ENCODE results near the gene FTCDNL1. TPM values are rescaled to one million over a fixed set of nuclear protein-coding genes. Genes with fewer than 3 reads are reported as not detected.

Gene FTCDNL1
- total RNA-seq, 1 donor = 4.7 TPM

DNA sequence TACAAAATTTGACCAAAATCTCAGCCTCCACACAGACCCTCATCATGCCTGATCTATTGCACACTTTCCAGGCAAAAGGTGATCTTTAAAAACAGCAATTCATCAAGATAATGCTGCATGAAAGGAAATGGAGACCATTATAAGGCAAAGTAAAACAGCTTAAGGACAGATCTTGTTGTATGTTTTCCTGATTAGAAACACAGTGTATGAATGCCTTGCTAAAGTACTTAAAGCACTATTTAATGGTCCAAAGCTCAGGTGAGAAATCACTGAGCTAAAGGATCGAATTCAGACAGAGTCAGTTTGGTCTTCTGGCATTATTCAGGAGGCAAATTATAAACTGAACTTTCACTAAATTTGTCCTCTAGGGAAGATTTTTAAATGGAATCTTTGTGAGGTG is 18.7 kb upstream of the FTCDNL1 start:
- DNase-seq (ENCODE audit: insufficient read length, low spot score, missing footprints) = no peak
- Histone ChIP-seq H2AFZ (ENCODE audit: low read length) (no peak overlapping the region), H3K27me3 (ENCODE audit: insufficient read depth, low read length) (no peaks in the 10 kb centered on the region), H3K4me3 (ENCODE audit: insufficient read depth, low read length) (no peak overlapping the region), H3K9me3 (ENCODE audit: low read depth, low read length) (peaks cover 2% of the 10 kb centered on the region), H3K4me2 (ENCODE audit: insufficient read depth, low read length) (no peak overlapping the region), H3K79me2 (ENCODE audit: insufficient read depth, low read length) (no peaks in the 10 kb centered on the region), H3K27ac (ENCODE audit: low read depth, low read length) (no peak overlapping the region), H3K36me3 (ENCODE audit: insufficient read depth, low read length) (no peaks in the 10 kb centered on the region), H3K4me1 (ENCODE audit: insufficient read depth, low read length) (no peaks in the 10 kb centered on the region), H4K20me1 (ENCODE audit: insufficient read depth, low read length) (no peaks in the 10 kb centered on the region)
- TF ChIP-seq, protein P1, sequence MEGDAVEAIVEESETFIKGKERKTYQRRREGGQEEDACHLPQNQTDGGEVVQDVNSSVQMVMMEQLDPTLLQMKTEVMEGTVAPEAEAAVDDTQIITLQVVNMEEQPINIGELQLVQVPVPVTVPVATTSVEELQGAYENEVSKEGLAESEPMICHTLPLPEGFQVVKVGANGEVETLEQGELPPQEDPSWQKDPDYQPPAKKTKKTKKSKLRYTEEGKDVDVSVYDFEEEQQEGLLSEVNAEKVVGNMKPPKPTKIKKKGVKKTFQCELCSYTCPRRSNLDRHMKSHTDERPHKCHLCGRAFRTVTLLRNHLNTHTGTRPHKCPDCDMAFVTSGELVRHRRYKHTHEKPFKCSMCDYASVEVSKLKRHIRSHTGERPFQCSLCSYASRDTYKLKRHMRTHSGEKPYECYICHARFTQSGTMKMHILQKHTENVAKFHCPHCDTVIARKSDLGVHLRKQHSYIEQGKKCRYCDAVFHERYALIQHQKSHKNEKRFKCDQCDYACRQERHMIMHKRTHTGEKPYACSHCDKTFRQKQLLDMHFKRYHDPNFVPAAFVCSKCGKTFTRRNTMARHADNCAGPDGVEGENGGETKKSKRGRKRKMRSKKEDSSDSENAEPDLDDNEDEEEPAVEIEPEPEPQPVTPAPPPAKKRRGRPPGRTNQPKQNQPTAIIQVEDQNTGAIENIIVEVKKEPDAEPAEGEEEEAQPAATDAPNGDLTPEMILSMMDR (IDR thresholded peaks at IDR 0.05; ENCODE audit: extremely low read depth, low read depth, low read length) = no peak

DNA sequence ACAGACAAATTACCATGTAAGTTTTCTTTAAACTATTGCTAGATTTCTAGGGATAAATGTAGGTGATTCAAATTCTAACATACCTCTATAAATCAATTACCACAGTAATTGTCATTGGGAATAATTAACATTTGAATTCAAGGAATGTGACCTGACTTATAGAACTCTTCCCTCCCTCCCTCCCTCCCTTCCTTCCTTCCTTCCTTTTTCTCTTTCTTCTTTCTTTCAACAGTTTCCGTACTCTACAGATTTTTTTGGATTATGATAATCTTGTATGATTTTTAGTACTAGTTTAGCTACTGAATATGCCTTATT is 18.2 kb upstream of the FTCDNL1 start:
- H3K27ac ChIP-seq (ENCODE audit: low read depth, low read length) = no peak overlapping the region
- TF ChIP-seq, protein P1 (IDR thresholded peaks at IDR 0.05; ENCODE audit: extremely low read depth, low read depth, low read length) = no peak
- no peak for DNase-seq (ENCODE audit: insufficient read length, low spot score, missing footprints)

DNA sequence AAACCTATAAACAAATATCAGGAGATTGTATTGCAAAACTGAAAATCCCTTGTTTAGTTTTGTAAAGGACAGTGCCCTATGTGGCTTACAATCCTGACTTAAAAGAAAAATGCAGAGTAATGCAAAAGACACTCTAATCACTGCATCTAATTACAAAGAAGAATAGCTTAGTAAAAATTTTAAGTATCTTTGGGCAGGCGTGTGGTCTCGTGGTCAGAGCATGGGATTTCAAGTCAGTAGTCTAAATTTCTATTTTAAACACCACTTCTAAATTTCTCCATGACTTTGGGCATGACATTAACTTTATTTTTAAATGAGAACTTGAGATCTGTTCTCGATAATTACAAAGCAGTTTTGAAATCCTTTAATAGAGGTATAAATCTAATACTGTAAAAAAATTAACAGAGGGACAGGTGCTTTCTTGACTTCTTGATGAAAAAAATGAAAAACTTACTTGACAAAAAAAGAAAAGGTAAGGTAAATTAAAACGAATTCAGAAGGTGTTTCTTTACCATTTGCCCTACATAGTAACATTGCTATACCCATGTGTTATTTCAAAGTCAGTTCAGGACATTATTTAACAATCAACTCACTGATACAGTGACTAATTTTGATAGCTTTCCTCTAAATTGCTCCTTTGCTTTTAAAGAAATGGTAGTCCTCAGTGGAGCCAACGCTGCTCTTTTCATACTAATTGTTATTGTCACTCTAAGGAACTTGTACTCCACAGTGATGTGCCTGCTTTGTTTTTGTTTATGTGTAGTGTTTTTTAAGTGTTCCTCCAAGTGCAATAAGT is 17.6 kb upstream of the FTCDNL1 start:
- H2AFZ ChIP-seq (ENCODE audit: low read length) = no peak overlapping the region
- no peak overlapping the region for H3K4me2 ChIP-seq (ENCODE audit: insufficient read depth, low read length)
- no peak for DNase-seq (ENCODE audit: insufficient read length, low spot score, missing footprints)
- no peaks in the 10 kb centered on the region for H3K4me1 ChIP-seq (ENCODE audit: insufficient read depth, low read length)
- H3K9me3 ChIP-seq (ENCODE audit: low read depth, low read length) = no peaks in the 10 kb centered on the region
- no peak overlapping the region for H3K4me3 ChIP-seq (ENCODE audit: insufficient read depth, low read length)
- no peaks in the 10 kb centered on the region for H3K36me3 ChIP-seq (ENCODE audit: insufficient read depth, low read length)
- H3K27me3 ChIP-seq (ENCODE audit: insufficient read depth, low read length) = no peaks in the 10 kb centered on the region
- no peaks in the 10 kb centered on the region for H4K20me1 ChIP-seq (ENCODE audit: insufficient read depth, low read length)
- no peak overlapping the region for H3K27ac ChIP-seq (ENCODE audit: low read depth, low read length)
- TF ChIP-seq, protein P1 (IDR thresholded peaks at IDR 0.05; ENCODE audit: extremely low read depth, low read depth, low read length) = no peak
- H3K79me2 ChIP-seq (ENCODE audit: insufficient read depth, low read length) = no peaks in the 10 kb centered on the region

More for the DNA sequence above, 18.2 kb upstream of the FTCDNL1 start:
- H3K79me2 ChIP-seq (ENCODE audit: insufficient read depth, low read length) = no peaks in the 10 kb centered on the region
- H3K27me3 ChIP-seq (ENCODE audit: insufficient read depth, low read length) = no peaks in the 10 kb centered on the region
- H2AFZ ChIP-seq (ENCODE audit: low read length) = no peak overlapping the region
- H3K9me3 ChIP-seq (ENCODE audit: low read depth, low read length) = no peaks in the 10 kb centered on the region
- no peaks in the 10 kb centered on the region for H3K4me1 ChIP-seq (ENCODE audit: insufficient read depth, low read length)
- H3K4me3 ChIP-seq (ENCODE audit: insufficient read depth, low read length) = no peak overlapping the region
- H3K36me3 ChIP-seq (ENCODE audit: insufficient read depth, low read length) = no peaks in the 10 kb centered on the region
- no peaks in the 10 kb centered on the region for H4K20me1 ChIP-seq (ENCODE audit: insufficient read depth, low read length)
- no peak overlapping the region for H3K4me2 ChIP-seq (ENCODE audit: insufficient read depth, low read length)

DNA sequence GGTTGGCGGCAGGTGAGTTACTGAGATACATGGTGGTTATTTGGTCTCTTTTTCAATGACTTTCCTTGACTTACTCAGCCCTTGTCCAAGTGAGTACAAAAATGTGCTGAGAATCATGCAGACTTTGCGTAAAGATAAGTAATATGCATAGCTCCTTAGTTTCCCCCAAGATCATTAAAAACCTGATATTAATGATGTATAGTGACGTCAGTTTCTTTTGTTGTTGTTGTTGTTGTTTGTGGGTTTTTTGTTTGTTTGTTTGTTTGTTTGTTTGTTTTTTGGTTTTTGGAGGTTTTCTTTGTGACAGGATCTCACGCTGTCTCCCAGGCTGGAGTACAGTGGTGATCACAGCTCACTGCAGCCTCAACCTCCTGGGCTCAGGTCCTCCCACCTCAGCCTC is 14.9 kb upstream of the FTCDNL1 start:
- no peak for DNase-seq (ENCODE audit: insufficient read length, low spot score, missing footprints)
- Histone ChIP-seq H3K9me3 (ENCODE audit: low read depth, low read length) (no peaks in the 10 kb centered on the region), H3K4me1 (ENCODE audit: insufficient read depth, low read length) (no peaks in the 10 kb centered on the region), H3K27ac (ENCODE audit: low read depth, low read length) (no peak overlapping the region), H4K20me1 (ENCODE audit: insufficient read depth, low read length) (no peaks in the 10 kb centered on the region), H3K4me3 (ENCODE audit: insufficient read depth, low read length) (no peak overlapping the region), H3K36me3 (ENCODE audit: insufficient read depth, low read length) (no peaks in the 10 kb centered on the region), H2AFZ (ENCODE audit: low read length) (no peak overlapping the region), H3K27me3 (ENCODE audit: insufficient read depth, low read length) (no peaks in the 10 kb centered on the region), H3K79me2 (ENCODE audit: insufficient read depth, low read length) (no peaks in the 10 kb centered on the region), H3K4me2 (ENCODE audit: insufficient read depth, low read length) (no peak overlapping the region)
- TF ChIP-seq, protein P1 (IDR thresholded peaks at IDR 0.05; ENCODE audit: extremely low read depth, low read depth, low read length) = no peak

Data from osteoblast (primary cell).